GM23248 (cell line): ENCODE results near the gene SPOCD1. TPM values are rescaled to one million over a fixed set of nuclear protein-coding genes. Genes with fewer than 3 reads are reported as not detected.

Experiments
- DNase-seq: peaks from one replicate; pipeline ENCODE4 v3.0.0-alpha.2; 2015
- H2AFZ ChIP-seq: fragments of 200-600 bp; sonication (generic); 2 replicates; pipeline ENCODE4 v1.6.1; 2016; ENCODE audit warnings: antibody characterized with exemption
- H3F3A ChIP-seq: fragments of 200-600 bp; sonication (generic); 2 replicates; pipeline ENCODE4 v1.6.1; 2016; ENCODE audit warnings: mild to moderate bottlenecking, antibody characterized with exemption, mixed run types; ENCODE audit not compliant: insufficient read depth
- H3K27ac ChIP-seq: fragments of 200-600 bp; sonication (generic); 2 replicates; pipeline ENCODE4 v1.5.1; 2016; ENCODE audit warnings: mild to moderate bottlenecking
- H3K27me3 ChIP-seq: fragments of 200-600 bp; sonication (generic); replicated peaks from 2 replicates; pipeline ENCODE4 v1.6.1; 2016; ENCODE audit warnings: mild to moderate bottlenecking; ENCODE audit not compliant: insufficient read depth
- H3K36me3 ChIP-seq: fragments of 200-600 bp; sonication (generic); 2 replicates; pipeline ENCODE4 v1.6.1; 2016; ENCODE audit warnings: low read depth, mild to moderate bottlenecking
- H3K4me1 ChIP-seq: fragments of 200-600 bp; sonication (generic); 2 replicates; pipeline ENCODE4 v1.6.1; 2016; ENCODE audit warnings: mild to moderate bottlenecking; ENCODE audit not compliant: insufficient read depth
- H3K4me2 ChIP-seq: fragments of 200-600 bp; sonication (generic); one replicate; pipeline ENCODE4 v1.6.1; 2016; ENCODE audit warnings: mild to moderate bottlenecking; ENCODE audit not compliant: unreplicated experiment
- H3K4me3 ChIP-seq: fragments of 200-600 bp; sonication (generic); 2 replicates; pipeline ENCODE4 v1.5.1; 2016; ENCODE audit warnings: mild to moderate bottlenecking
- H3K79me2 ChIP-seq: fragments of 200-600 bp; sonication (generic); 2 replicates; pipeline ENCODE4 v1.6.1; 2016; ENCODE audit warnings: mild to moderate bottlenecking; ENCODE audit not compliant: insufficient read depth
- H3K9ac ChIP-seq: fragments of 200-600 bp; sonication (generic); 2 replicates; pipeline ENCODE4 v1.6.1; 2016; ENCODE audit warnings: mild to moderate bottlenecking
- H3K9me2 ChIP-seq: fragments of 200-600 bp; sonication (generic); 2 replicates; pipeline ENCODE4 v1.6.1; 2016; ENCODE audit warnings: mixed run types, mild to moderate bottlenecking, moderate library complexity; ENCODE audit not compliant: insufficient read depth
- H3K9me3 ChIP-seq: fragments of 200-600 bp; sonication (generic); one replicate; pipeline ENCODE4 v1.6.1; 2017; ENCODE audit warnings: low read depth
- H4K20me1 ChIP-seq: fragments of 200-600 bp; sonication (generic); 2 replicates; pipeline ENCODE4 v1.6.0; 2016; ENCODE audit not compliant: insufficient read depth
- EZH2 ChIP-seq: fragments of 200-600 bp; sonication (generic); IDR thresholded peaks from 2 replicates; pipeline ENCODE4 v1.6.1; 2018; ENCODE audit warnings: antibody characterized with exemption, mild to moderate bottlenecking; ENCODE audit not compliant: insufficient read depth, poor library complexity, severe bottlenecking
- EZH2phosphoT487 ChIP-seq: fragments of 200-600 bp; sonication (generic); IDR thresholded peaks from 2 replicates; pipeline ENCODE4 v1.6.1; 2018; ENCODE audit warnings: antibody characterized with exemption, moderate library complexity, mild to moderate bottlenecking, low read depth; ENCODE audit not compliant: insufficient read depth
- WGBS, 2 experiments: methylation state at CpG; one replicate each; pipeline ENCODE4 v1.1.6; 2015 to 2017; ENCODE audit warnings: low lambda C conversion rate in 2 of 2, low coverage in 1 of 2; ENCODE audit errors: missing lambda C conversion rate in 2 of 2; 5-methylcytosine and 5-hydroxymethylcytosine counted together
- in situ Hi-C: fragments of 300-500 bp; cut with MboI; formaldehyde crosslinking; loops from 2 replicates; pipeline ENCODE4 v1.15.0; 2020
- polyA plus RNA-seq: library from polyadenylated mRNA; unstranded; fragments of >200 nt; fragmentation: Nextera tagmentation; extraction: Ambion mirVana; gene quantifications from 2 replicates; pipeline ENCODE4 v1.2.1, GENCODE V29; 2016
- total RNA-seq: library from RNA; depleted of rRNA; stranded (reverse); fragments of >200 nt; shearing (Covaris generic); gene quantifications from 2 replicates; pipeline ENCODE4 v1.2.3, GENCODE V29; 2014

Gene SPOCD1
- total and polyA plus RNA-seq, 2 experiments from 2014 or later = 27.9 to 43.0 TPM

DNA sequence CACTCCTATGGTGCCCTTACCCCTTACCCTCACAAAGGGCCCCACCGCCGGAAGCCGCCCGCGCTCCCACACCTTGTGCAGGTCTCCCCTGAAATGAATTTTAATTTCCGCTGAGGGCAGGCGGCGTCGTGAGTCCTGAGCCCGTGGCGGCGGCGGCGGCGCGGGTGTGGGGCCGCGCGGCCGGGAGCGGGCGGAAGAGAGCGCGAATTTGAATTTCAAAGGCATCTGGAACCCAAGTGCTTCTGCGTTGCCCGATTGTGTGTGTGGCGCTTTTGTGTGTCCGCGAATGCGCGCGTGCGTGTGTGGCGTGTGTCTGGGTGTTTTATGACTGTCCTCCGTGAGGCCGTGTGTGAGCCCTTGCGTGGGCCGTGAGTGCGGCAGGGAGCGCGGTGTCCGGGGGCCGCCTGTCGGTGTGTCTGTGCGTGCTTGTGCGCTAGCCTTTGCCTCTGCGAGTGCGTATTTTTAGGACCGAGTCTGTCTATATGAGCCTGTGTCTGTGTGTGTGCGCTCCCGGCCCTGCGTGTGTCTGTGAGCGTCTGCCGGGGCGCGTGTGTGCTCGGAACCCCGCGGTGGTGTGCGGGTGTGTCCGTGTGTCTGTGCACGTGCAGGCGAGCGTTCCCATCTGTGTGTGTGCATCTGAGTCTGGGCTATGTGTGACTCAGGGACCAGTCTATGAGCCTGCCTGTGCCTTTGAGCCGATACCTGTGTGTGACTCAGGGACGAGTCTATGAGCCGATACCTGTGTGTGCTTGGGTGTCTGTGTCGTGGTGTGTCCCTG is 43.7 kb downstream of the SPOCD1 start:
- Histone ChIP-seq H3K79me2 (no peaks in the 10 kb centered on the region), H3K4me2 (peak overlapping the region; percentile 65), H3F3A (no peaks in the 10 kb centered on the region), H3K4me1 (0 out of 2 replicates have a peak, but pooled peaks cover 5% of the 10 kb centered on the region), H3K27me3 (peaks cover 36% of the 10 kb centered on the region), H3K9ac (no peak overlapping the region), H3K9me3 (no peaks in the 10 kb centered on the region), H3K9me2 (no peaks in the 10 kb centered on the region), H4K20me1 (no peaks in the 10 kb centered on the region), H3K4me3 (peak overlapping the region; percentile 46), H2AFZ (peak overlapping the region; percentile 13; the same call in 1 of the 2 replicates), H3K27ac (no peak overlapping the region), H3K36me3 (no peaks in the 10 kb centered on the region)
- TF ChIP-seq EZH2 = peak; percentile 97
- 0 out of 2 replicates have a peak, but pooled peaks have one; percentile 20 for TF ChIP-seq EZH2phosphoT487
- DNase-seq = peak; percentile 61
- in situ Hi-C loops = no loop called here
- whole genome bisulfite sequencing, 2 experiments = 6% methylated on average over 66 to 68 of the region's 68 CpGs

DNA sequence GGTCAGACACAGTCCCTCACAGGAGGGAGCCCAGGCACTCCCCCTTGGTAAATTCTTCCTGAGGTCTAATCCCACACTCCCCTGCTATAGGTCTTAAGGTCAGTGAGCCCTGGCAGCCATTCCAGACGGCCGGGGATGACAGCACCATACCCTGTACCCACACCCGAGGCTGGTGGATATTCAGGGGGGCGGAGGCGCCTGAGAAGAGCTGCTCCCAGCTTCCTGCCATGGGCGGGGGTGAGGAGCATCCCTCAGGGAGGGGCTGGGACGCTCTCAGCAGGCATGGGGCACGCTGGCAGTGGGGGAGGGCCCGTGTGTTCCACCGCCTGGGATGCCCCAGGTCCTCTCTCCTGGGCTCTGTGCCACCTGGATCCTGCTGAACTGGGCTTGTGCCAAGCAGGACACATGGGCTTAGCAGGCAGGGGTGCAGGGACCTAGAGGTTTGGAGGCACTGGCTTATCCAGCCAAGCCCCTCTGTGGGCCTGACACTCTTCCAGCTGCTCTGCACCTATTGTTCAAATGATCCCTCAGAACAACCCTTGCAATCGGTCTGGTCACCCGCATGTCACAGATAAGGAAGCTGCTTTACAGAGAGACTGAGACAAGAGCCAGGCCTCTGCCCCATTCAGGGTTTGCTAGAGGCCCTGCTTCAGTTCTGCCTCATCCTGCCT is 46.0 kb downstream of the SPOCD1 start:
- no peak overlapping the region for H3K4me2 ChIP-seq
- H3K79me2 ChIP-seq = no peaks in the 10 kb centered on the region
- in situ Hi-C loops = no loop called here
- H3K4me3 ChIP-seq = no peak overlapping the region
- no peaks in the 10 kb centered on the region for H3K9me3 ChIP-seq
- no peaks in the 10 kb centered on the region for H3K9me2 ChIP-seq
- H3K36me3 ChIP-seq = no peaks in the 10 kb centered on the region
- no peak overlapping the region for H3K9ac ChIP-seq
- H4K20me1 ChIP-seq = no peaks in the 10 kb centered on the region
- H3F3A ChIP-seq = no peaks in the 10 kb centered on the region
- no peak for DNase-seq
- TF ChIP-seq EZH2phosphoT487 (no peak), EZH2 (no peak)
- no peak overlapping the region for H2AFZ ChIP-seq
- WGBS, 2 experiments = 70 to 78% methylated on average over 12 of the region's 12 CpGs
- H3K27me3 ChIP-seq = peaks cover 33% of the 10 kb centered on the region
- no peak overlapping the region for H3K27ac ChIP-seq
- H3K4me1 ChIP-seq = 0 out of 2 replicates have a peak, but pooled peaks cover 5% of the 10 kb centered on the region

DNA sequence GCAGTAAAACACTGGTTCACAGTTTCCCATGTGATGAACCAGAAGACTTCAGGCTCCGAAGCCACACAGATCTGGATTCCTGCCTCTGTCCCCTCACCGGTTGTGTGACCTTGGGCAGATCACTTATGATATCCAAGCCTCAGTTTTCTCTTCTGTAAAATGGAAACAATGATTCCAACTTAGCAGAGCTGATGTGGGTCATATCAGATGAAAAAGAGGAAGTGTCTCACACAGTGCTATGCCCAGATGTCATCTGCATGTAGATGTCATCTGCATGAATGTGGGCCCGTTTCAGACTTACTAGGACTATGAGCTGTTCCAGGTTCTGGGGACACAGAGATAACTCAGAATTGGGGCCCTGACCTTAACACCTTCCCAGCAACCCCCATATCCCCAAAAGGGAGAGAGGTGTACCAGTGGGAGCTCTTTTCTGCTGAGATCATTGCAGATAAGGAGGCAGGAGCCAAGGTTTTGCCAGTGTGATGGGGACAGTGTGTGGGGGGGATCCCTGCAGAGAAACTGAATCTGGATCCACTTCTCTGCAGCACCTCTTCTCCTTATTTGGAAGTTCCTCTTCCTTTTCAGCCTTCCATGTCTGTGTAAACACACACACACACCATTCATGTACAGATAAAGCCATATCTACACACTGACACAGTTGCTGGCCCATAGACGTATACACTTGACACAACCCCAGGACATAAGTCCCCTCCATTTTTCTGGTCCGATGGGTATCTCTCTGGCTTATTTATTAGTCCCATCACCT is 46.7 kb downstream of the SPOCD1 start:
- H3K27me3 ChIP-seq = peaks cover 26% of the 10 kb centered on the region
- in situ Hi-C loops = no loop called here
- H3K36me3 ChIP-seq = no peaks in the 10 kb centered on the region
- no peaks in the 10 kb centered on the region for H4K20me1 ChIP-seq
- H3F3A ChIP-seq = no peaks in the 10 kb centered on the region
- no peak overlapping the region for H3K4me2 ChIP-seq
- H3K4me1 ChIP-seq = 0 out of 2 replicates have a peak, but pooled peaks cover 5% of the 10 kb centered on the region
- no peak overlapping the region for H2AFZ ChIP-seq
- TF ChIP-seq EZH2 (no peak), EZH2phosphoT487 (no peak)
- no peak overlapping the region for H3K9ac ChIP-seq
- H3K27ac ChIP-seq = no peak overlapping the region
- no peaks in the 10 kb centered on the region for H3K9me3 ChIP-seq
- H3K9me2 ChIP-seq = no peaks in the 10 kb centered on the region
- H3K79me2 ChIP-seq = no peaks in the 10 kb centered on the region
- DNase-seq = no peak
- 63 to 65% methylated on average over 5 of the region's 5 CpGs for WGBS, 2 experiments
- H3K4me3 ChIP-seq = no peak overlapping the region

DNA sequence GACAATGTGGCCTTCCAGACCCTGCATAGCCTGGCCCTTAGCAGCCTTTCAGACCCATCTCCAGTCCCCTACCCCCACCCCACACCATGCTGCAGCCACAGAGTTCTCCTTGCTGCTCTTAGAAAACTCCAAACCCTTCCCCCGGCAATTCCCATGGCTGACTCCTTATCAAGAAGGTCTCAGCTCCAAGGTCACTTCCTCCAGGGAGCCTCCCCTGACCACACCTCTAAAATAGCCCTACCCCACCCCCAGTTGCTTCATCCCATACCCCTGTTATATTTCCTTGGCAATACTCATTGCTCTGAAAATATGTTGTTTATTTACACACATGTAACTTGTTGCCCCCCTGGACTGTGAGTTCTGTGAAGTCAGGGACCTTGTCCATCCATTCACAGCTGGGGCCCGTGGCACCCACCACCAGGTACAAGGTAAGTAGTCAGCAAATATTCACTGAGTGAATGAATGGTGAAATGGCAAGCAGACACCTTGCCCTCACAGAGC is 47.4 kb downstream of the SPOCD1 start:
- no peaks in the 10 kb centered on the region for H3K79me2 ChIP-seq
- no peak overlapping the region for H3K4me3 ChIP-seq
- H3F3A ChIP-seq = no peaks in the 10 kb centered on the region
- H4K20me1 ChIP-seq = no peaks in the 10 kb centered on the region
- H3K4me1 ChIP-seq = 0 out of 2 replicates have a peak, but pooled peaks cover 5% of the 10 kb centered on the region
- DNase-seq = no peak
- no peak overlapping the region for H3K27ac ChIP-seq
- H3K4me2 ChIP-seq = no peak overlapping the region
- H3K9me2 ChIP-seq = no peaks in the 10 kb centered on the region
- no peak overlapping the region for H3K9ac ChIP-seq
- in situ Hi-C loops = no loop called here
- H3K9me3 ChIP-seq = no peaks in the 10 kb centered on the region
- WGBS, 2 experiments = 48 to 62% methylated on average over 2 of the region's 2 CpGs
- peaks cover 20% of the 10 kb centered on the region for H3K27me3 ChIP-seq
- no peak for TF ChIP-seq EZH2phosphoT487
- TF ChIP-seq EZH2 = no peak
- H2AFZ ChIP-seq = no peak overlapping the region
- H3K36me3 ChIP-seq = no peaks in the 10 kb centered on the region
